DOHH2 (cell line): Measurements from ENCODE around the gene KIAA0040.

Experiments used
- H3F3A ChIP-seq: fragments of 200-600 bp; sonication (generic), shearing (Covaris generic); 2 replicates; pipeline ENCODE4 v1.6.0; 2016; ENCODE audit warnings: antibody characterized with exemption, mild to moderate bottlenecking; ENCODE audit not compliant: control insufficient read depth, insufficient read depth
- H3K27ac ChIP-seq: fragments of 200-600 bp; sonication (generic); 2 replicates; pipeline ENCODE4 v1.5.1; 2014; ENCODE audit warnings: low read depth, mild to moderate bottlenecking, low read length, moderate library complexity
- H3K27me3 ChIP-seq: fragments of 200-600 bp; sonication (generic); 2 replicates; pipeline ENCODE4 v1.6.1; 2014; ENCODE audit warnings: mild to moderate bottlenecking, low read length, mixed read lengths; ENCODE audit not compliant: control insufficient read depth
- H3K36me3 ChIP-seq: fragments of 200-600 bp; sonication (generic); 2 replicates; pipeline ENCODE4 v1.6.1; 2014; ENCODE audit warnings: mild to moderate bottlenecking, low read length, moderate library complexity, mixed read lengths; ENCODE audit not compliant: control insufficient read depth
- H3K4me1 ChIP-seq: fragments of 200-600 bp; sonication (generic); 2 replicates; pipeline ENCODE4 v1.6.1; 2014; ENCODE audit warnings: mild to moderate bottlenecking, low read length, mixed read lengths; ENCODE audit not compliant: control insufficient read depth
- H3K4me2 ChIP-seq: fragments of 200-600 bp; sonication (generic); 2 replicates; pipeline ENCODE4 v1.6.0; 2014; ENCODE audit warnings: mild to moderate bottlenecking, low read length, moderate library complexity
- H3K4me3 ChIP-seq: fragments of 200-600 bp; sonication (generic); 2 replicates; pipeline ENCODE4 v1.5.1; 2014; ENCODE audit warnings: mild to moderate bottlenecking, low read length, mixed read lengths
- H3K79me2 ChIP-seq: fragments of 200-600 bp; sonication (generic); 2 replicates; pipeline ENCODE4 v1.6.1; 2014; ENCODE audit warnings: mild to moderate bottlenecking, low read length, mixed read lengths; ENCODE audit not compliant: control insufficient read depth
- H3K9me2 ChIP-seq: fragments of 200-600 bp; sonication (generic); replicated peaks from 2 replicates; pipeline ENCODE4 v1.6.1; 2014; ENCODE audit warnings: mild to moderate bottlenecking, low read length, mixed read lengths; ENCODE audit not compliant: control insufficient read depth
- H3K9me3 ChIP-seq: fragments of 200-600 bp; sonication (generic); 2 replicates; pipeline ENCODE4 v1.6.1; 2014; ENCODE audit warnings: antibody characterized with exemption, low read length, mixed read lengths; ENCODE audit not compliant: control insufficient read depth, insufficient read depth
- H4K20me1 ChIP-seq: fragments of 200-600 bp; sonication (generic); 2 replicates; pipeline ENCODE4 v1.6.0; 2014; ENCODE audit warnings: low read depth, mild to moderate bottlenecking, antibody characterized with exemption, low read length, moderate library complexity; ENCODE audit not compliant: control insufficient read depth, insufficient read depth
- EZH2phosphoT487 ChIP-seq: fragments of 200-600 bp; sonication (generic); IDR thresholded peaks from 2 replicates; pipeline ENCODE4 v1.6.1; 2017; ENCODE audit warnings: borderline replicate concordance, mild to moderate bottlenecking, antibody characterized with exemption, low read length, moderate library complexity, mixed read lengths
- TF ChIP-seq, protein P1 (sequence below): fragments of 200-600 bp; sonication (generic); IDR thresholded peaks from one replicate; pipeline ENCODE4 v1.5.1; 2014; ENCODE audit warnings: antibody characterized with exemption, mild to moderate bottlenecking, low read depth, low read length; ENCODE audit not compliant: poor library complexity, severe bottlenecking

The KIAA0040 gene

DNA sequence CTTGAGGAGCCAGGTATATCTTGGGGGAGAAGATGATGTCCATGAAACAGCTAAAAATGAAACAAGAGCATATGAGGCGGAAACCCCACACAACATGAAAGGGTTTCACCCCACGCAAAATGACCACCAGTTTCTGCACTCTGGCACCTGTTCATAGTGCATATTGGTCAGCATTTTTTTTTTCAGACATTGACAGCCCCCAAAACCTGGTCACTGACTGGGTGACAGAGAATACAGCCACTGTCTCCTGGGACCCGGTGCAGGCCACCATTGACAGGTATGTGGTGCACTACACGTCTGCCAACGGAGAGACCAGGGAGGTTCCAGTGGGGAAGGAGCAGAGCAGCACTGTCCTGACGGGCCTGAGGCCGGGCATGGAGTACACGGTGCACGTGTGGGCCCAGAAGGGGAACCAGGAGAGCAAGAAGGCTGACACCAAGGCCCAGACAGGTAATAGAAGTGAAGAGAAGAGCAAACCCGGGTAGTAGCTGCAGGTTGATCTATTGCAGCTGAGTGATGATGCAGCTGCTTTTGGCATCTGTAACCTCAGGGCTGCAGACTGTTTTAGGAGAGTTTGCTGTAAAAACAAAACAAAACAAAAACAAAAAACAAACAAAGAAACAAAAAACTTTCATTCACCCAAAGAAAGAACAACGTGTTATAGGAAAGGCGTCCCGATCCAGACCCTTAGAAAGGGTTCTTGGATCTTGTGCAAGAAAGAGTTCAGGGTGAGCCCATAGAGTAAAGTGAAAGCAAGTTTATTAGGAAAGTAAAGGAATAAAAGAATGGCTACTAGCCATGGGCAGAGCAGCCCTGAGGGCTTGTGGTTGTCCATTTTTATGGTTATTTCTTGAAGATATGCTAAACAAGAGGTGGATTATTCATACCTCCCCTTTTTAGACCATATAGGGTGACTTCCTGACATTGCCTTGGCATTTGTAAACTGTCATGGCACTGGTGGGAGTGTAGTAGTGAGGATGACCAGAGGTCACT, 73.9 kb downstream of the KIAA0040 start:
- H3K79me2 ChIP-seq = no peaks in the 10 kb centered on the region
- no peak overlapping the region for H3K4me3 ChIP-seq
- H3K9me2 ChIP-seq = no peaks in the 10 kb centered on the region
- peaks cover 19% of the 10 kb centered on the region; the same call in 1 of the 2 replicates for H3K27me3 ChIP-seq
- H3K4me1 ChIP-seq = no peaks in the 10 kb centered on the region
- H4K20me1 ChIP-seq = no peaks in the 10 kb centered on the region
- no peaks in the 10 kb centered on the region for H3F3A ChIP-seq
- no peak overlapping the region for H3K4me2 ChIP-seq
- no peaks in the 10 kb centered on the region for H3K36me3 ChIP-seq
- H3K9me3 ChIP-seq = no peaks in the 10 kb centered on the region
- no peak overlapping the region for H3K27ac ChIP-seq
- TF ChIP-seq EZH2phosphoT487 = no peak
- TF ChIP-seq, protein P1, sequence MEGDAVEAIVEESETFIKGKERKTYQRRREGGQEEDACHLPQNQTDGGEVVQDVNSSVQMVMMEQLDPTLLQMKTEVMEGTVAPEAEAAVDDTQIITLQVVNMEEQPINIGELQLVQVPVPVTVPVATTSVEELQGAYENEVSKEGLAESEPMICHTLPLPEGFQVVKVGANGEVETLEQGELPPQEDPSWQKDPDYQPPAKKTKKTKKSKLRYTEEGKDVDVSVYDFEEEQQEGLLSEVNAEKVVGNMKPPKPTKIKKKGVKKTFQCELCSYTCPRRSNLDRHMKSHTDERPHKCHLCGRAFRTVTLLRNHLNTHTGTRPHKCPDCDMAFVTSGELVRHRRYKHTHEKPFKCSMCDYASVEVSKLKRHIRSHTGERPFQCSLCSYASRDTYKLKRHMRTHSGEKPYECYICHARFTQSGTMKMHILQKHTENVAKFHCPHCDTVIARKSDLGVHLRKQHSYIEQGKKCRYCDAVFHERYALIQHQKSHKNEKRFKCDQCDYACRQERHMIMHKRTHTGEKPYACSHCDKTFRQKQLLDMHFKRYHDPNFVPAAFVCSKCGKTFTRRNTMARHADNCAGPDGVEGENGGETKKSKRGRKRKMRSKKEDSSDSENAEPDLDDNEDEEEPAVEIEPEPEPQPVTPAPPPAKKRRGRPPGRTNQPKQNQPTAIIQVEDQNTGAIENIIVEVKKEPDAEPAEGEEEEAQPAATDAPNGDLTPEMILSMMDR = no peak

DNA sequence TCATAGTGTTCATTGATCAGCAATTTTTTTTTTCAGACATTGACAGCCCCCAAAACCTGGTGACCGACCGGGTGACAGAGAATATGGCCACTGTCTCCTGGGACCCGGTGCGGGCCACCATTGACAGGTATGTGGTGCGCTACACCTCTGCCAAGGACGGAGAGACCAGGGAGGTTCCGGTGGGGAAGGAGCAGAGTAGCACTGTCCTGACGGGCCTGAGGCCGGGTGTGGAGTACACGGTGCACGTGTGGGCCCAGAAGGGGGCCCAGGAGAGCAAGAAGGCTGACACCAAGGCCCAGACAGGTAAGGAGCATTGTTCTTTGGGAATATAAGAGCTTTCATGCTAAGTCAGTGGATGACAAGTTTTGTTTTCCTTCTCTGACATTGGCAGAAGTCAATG, 75.7 kb downstream of the KIAA0040 start:
- Histone ChIP-seq H3K9me3 (no peaks in the 10 kb centered on the region), H3K4me1 (no peaks in the 10 kb centered on the region), H3K4me3 (no peak overlapping the region), H3K9me2 (no peaks in the 10 kb centered on the region), H3K79me2 (no peaks in the 10 kb centered on the region), H4K20me1 (no peaks in the 10 kb centered on the region), H3K36me3 (no peaks in the 10 kb centered on the region), H3F3A (no peaks in the 10 kb centered on the region), H3K27me3 (peaks cover 19% of the 10 kb centered on the region; the same call in 1 of the 2 replicates), H3K27ac (no peak overlapping the region), H3K4me2 (no peak overlapping the region)
- no peak for TF ChIP-seq EZH2phosphoT487
- TF ChIP-seq, protein P1 = no peak

DNA sequence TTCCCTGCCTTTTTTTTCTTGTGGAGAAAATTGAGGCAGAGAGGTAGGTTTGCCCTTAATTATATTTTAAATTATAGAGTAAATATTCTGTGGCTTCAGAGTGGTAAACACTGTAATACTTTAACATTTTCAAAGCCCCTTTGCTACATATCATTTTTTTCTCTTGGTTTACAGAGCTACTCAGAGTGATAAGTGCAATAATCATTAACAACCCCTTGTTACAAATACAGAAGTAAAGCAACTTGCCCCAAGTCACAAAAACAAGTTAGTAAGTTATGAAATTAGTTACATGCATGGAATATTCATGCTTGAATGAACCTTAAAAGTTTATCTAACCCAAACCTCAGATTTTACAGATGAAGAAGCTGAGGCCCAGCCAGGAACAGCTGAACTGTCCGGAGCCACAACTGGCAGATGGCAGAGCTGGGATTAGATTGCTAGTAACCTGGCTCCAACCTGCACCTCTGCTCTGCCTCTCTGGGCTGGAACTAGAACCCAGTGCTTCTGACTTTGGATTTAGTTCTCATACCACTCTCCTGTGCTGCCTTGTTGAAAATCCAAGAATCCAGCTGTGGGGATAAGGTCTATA, 76.3 kb downstream of the KIAA0040 start:
- H3F3A ChIP-seq = no peaks in the 10 kb centered on the region
- H4K20me1 ChIP-seq = no peaks in the 10 kb centered on the region
- no peaks in the 10 kb centered on the region for H3K79me2 ChIP-seq
- no peak for TF ChIP-seq EZH2phosphoT487
- TF ChIP-seq, protein P1 = no peak
- no peaks in the 10 kb centered on the region for H3K36me3 ChIP-seq
- no peaks in the 10 kb centered on the region for H3K9me3 ChIP-seq
- H3K9me2 ChIP-seq = no peaks in the 10 kb centered on the region
- no peaks in the 10 kb centered on the region for H3K4me1 ChIP-seq
- H3K4me3 ChIP-seq = no peak overlapping the region
- no peak overlapping the region for H3K27ac ChIP-seq
- peaks cover 19% of the 10 kb centered on the region; the same call in 1 of the 2 replicates for H3K27me3 ChIP-seq
- no peak overlapping the region for H3K4me2 ChIP-seq
